HG02852 (cell line): ENCODE data around the gene SOAT1.
"Not testable (repeated sequence)": the region's sequence is repeated elsewhere in the genome, so short reads cannot be mapped to it uniquely, and the experiment has no call there.

Source experiments
- ATAC-seq: cut with Tn5 transposase; IDR thresholded peaks from one replicate; pipeline ENCODE4 v1.9.1; 2021; ENCODE audit warnings: mild to moderate bottlenecking, moderate library complexity; ENCODE audit not compliant: unreplicated experiment

The SOAT1 gene

GRCh38 chr1:179293340-179294327 is at the start of gene SOAT1:
SOAT1 (plus strand) TSS chr1:179293797; CDS start chr1:179302685, 8,888 bp downstream.
- ATAC-seq, result peak; percentile 97

- ATAC-seq, result not testable (repeated sequence)
These were observed 48.2 kb upstream of the SOAT1 start for GRCh38 chr1:179245426-179245825.

- ATAC-seq, result no peak
These were observed 45.7 kb upstream of the SOAT1 start for GRCh38 chr1:179247923-179248322.

GRCh38 chr1:179251675-179252074 is 41.9 kb upstream of the SOAT1 start:
- no peak for ATAC-seq

- no peak for ATAC-seq
These were observed 41.0 kb upstream of the SOAT1 start for GRCh38 chr1:179252606-179253005.

GRCh38 chr1:179253286-179253972 is 40.2 kb upstream of the SOAT1 start:
- ATAC-seq, result no peak

- ATAC-seq, result no peak
These were observed 31.4 kb upstream of the SOAT1 start for GRCh38 chr1:179262183-179262582.

GRCh38 chr1:179263121-179263520 is 30.5 kb upstream of the SOAT1 start:
- no peak for ATAC-seq

- ATAC-seq, result no peak
These were observed 29.1 kb upstream of the SOAT1 start for GRCh38 chr1:179264507-179264906.

GRCh38 chr1:179269071-179269470 is 24.5 kb upstream of the SOAT1 start:
- ATAC-seq, result no peak

GRCh38 chr1:179274424-179274823 is 19.2 kb upstream of the SOAT1 start:
- ATAC-seq, result not testable (repeated sequence)

GRCh38 chr1:179278920-179279319 is 14.7 kb upstream of the SOAT1 start:
- no peak for ATAC-seq

GRCh38 chr1:179283992-179284391 is 9.6 kb upstream of the SOAT1 start:
- ATAC-seq, result no peak

- no peak for ATAC-seq
These were observed 5.7 kb upstream of the SOAT1 start for GRCh38 chr1:179287946-179288345.

GRCh38 chr1:179288977-179289376 is 4.6 kb upstream of the SOAT1 start:
- ATAC-seq, result no peak

GRCh38 chr1:179295164-179295755 is 1.7 kb downstream of the SOAT1 start:
- ATAC-seq, result no peak

GRCh38 chr1:179296356-179297104 is 2.9 kb downstream of the SOAT1 start:
- no peak for ATAC-seq

- no peak for ATAC-seq
These were observed 3.4 kb downstream of the SOAT1 start for GRCh38 chr1:179297105-179297378.

GRCh38 chr1:179298952-179299351 is 5.4 kb downstream of the SOAT1 start:
- ATAC-seq, result peak; percentile 90

GRCh38 chr1:179300112-179300511 is 6.5 kb downstream of the SOAT1 start:
- no peak for ATAC-seq

- ATAC-seq, result no peak
These were observed 8.5 kb downstream of the SOAT1 start for GRCh38 chr1:179302070-179302469.
